Endothelial cell of umbilical vein (primary cell): ENCODE data around the gene SNCB. TPM values are rescaled to one million over a fixed set of nuclear protein-coding genes. Genes with fewer than 3 reads are reported as not detected.

Experiments used
- BruUV-seq: library from RNA; stranded (reverse); fragments of 400-500 nt; replicated peaks from 2 replicates; lab custom pipeline; 2021; lab: Mats Ljungman, UMichigan
- CTCF ChIA-PET: fragments of 300-600, 350-600 bp; sonication (Branson Sonifier 250); formaldehyde crosslinking; loops from one replicate; lab custom pipeline; 2021; ENCODE audit warnings: antibody characterized with exemption, inconsistent platforms; lab: Charles Lee
- POLR2A ChIA-PET: fragments of 300-600, 350-600 bp; sonication (Branson Sonifier 250); formaldehyde crosslinking; loops from one replicate; lab custom pipeline; 2021; ENCODE audit warnings: antibody characterized with exemption, inconsistent platforms; lab: Charles Lee
- DNase-seq: peaks from one replicate; pipeline ENCODE4 v3.0.0-alpha.2; 2011; ENCODE audit warnings: low read depth, low spot score
- FAIRE-seq: peaks from 2 replicates; lab custom pipeline; 2011; peaks lifted over from hg19 to GRCh38; lab: Jason Lieb, UNC
- H2AFZ ChIP-seq: 2 replicates; pipeline ENCODE4 v1.6.0; 2012; ENCODE audit warnings: low read depth, low read length, control low read depth, inconsistent platforms
- H3K27ac ChIP-seq: 2 replicates; pipeline ENCODE4 v1.5.1; 2011; ENCODE audit warnings: low read depth, mild to moderate bottlenecking, control low read depth, low read length, moderate library complexity; ENCODE audit not compliant: insufficient read depth
- H3K27me3 ChIP-seq, 2 experiments: 2 replicates each; pipeline versions ENCODE4 v1.6.0 to v1.6.1; 2011; ENCODE audit warnings: low read length in 2 of 2, mixed read lengths in 1 of 2; ENCODE audit not compliant: control insufficient read depth in 2 of 2, insufficient read depth in 2 of 2
- H3K36me3 ChIP-seq, 2 experiments: 2 replicates in 1 of 2; 3 replicates in 1 of 2; pipeline ENCODE4 v1.5.1; 2011; ENCODE audit warnings: low read length in 2 of 2, mild to moderate bottlenecking in 1 of 2, moderate library complexity in 1 of 2; ENCODE audit not compliant: control insufficient read depth in 2 of 2, insufficient read depth in 2 of 2; ENCODE audit errors: extremely low read depth in 1 of 2
- H3K4me1 ChIP-seq: 3 replicates; pipeline ENCODE4 v1.5.1; 2011; ENCODE audit warnings: mild to moderate bottlenecking, low read length; ENCODE audit not compliant: control insufficient read depth, insufficient read depth; ENCODE audit errors: extremely low read depth
- H3K4me2 ChIP-seq: 2 replicates; pipeline ENCODE4 v1.6.1; 2011; ENCODE audit warnings: low read length, control low read depth, mixed read lengths; ENCODE audit not compliant: insufficient read depth
- H3K4me3 ChIP-seq, 3 experiments: fragments of 200-600 bp in 1 of 3; sonication (generic), shearing (Covaris generic) in 1 of 3; replicated peaks in 1 of 3; 2 replicates each; pipeline ENCODE4 v1.5.1; 2011 to 2016; ENCODE audit warnings: control low read depth in 3 of 3, low read length in 3 of 3, mild to moderate bottlenecking in 2 of 3, inconsistent platforms in 1 of 3, low read depth in 1 of 3, moderate library complexity in 1 of 3; ENCODE audit not compliant: insufficient read depth in 1 of 3
- H3K79me2 ChIP-seq: 2 replicates; pipeline ENCODE4 v1.6.0; 2012; ENCODE audit warnings: low read length, inconsistent platforms; ENCODE audit not compliant: control insufficient read depth, insufficient read depth
- H3K9ac ChIP-seq: replicated peaks from 2 replicates; pipeline ENCODE3; 2011; ENCODE audit warnings: low read length, control low read depth; ENCODE audit not compliant: insufficient read depth; ENCODE audit errors: extremely low read depth
- H3K9me1 ChIP-seq: replicated peaks from 3 replicates; pipeline ENCODE4 v1.6.0; 2011; ENCODE audit warnings: mild to moderate bottlenecking, low read length; ENCODE audit not compliant: control insufficient read depth, insufficient read depth; ENCODE audit errors: extremely low read depth
- H3K9me3 ChIP-seq: replicated peaks from 2 replicates; pipeline ENCODE4 v1.5.1; 2012; ENCODE audit warnings: low read length, inconsistent platforms; ENCODE audit not compliant: control insufficient read depth, insufficient read depth
- H4K20me1 ChIP-seq: replicated peaks from 2 replicates; pipeline ENCODE3; 2011; ENCODE audit warnings: mild to moderate bottlenecking, low read length; ENCODE audit not compliant: control insufficient read depth, insufficient read depth; ENCODE audit errors: extremely low read depth
- EZH2 ChIP-seq: IDR thresholded peaks from 2 replicates; pipeline ENCODE4 v1.6.1; 2012; ENCODE audit warnings: borderline replicate concordance, low read depth, mild to moderate bottlenecking, moderate library complexity, low read length, inconsistent platforms; ENCODE audit not compliant: severe bottlenecking
- FOS ChIP-seq: IDR thresholded peaks from 2 replicates; pipeline ENCODE4 v1.6.1; 2011; ENCODE audit warnings: mild to moderate bottlenecking, low read length, moderate library complexity, borderline replicate concordance; ENCODE audit not compliant: insufficient read depth
- GATA2 ChIP-seq: IDR thresholded peaks from 2 replicates; pipeline ENCODE4 v1.7.0; 2011; ENCODE audit warnings: low read depth, mild to moderate bottlenecking, moderate library complexity, mixed read lengths, low read length; ENCODE audit not compliant: insufficient read length, insufficient read depth
- JUN ChIP-seq: IDR thresholded peaks from 2 replicates; pipeline ENCODE4 v1.6.1; 2011; ENCODE audit warnings: borderline replicate concordance, low read depth; ENCODE audit not compliant: insufficient read length, insufficient read depth
- MYC ChIP-seq: IDR thresholded peaks from one replicate; pipeline ENCODE4 v1.6.1; 2011; ENCODE audit warnings: mild to moderate bottlenecking, low read depth, low read length
- POLR2A ChIP-seq: IDR thresholded peaks from 2 replicates; pipeline ENCODE4 v1.6.1; 2012; ENCODE audit warnings: low read depth, mild to moderate bottlenecking, control low read depth, low read length
- POLR2AphosphoS5 ChIP-seq: IDR thresholded peaks from 2 replicates; pipeline ENCODE4 v1.6.1; 2012; ENCODE audit warnings: low read depth, mild to moderate bottlenecking, control low read depth, low read length, moderate library complexity; ENCODE audit not compliant: insufficient read depth
- dilution Hi-C: fragments of 300-500 bp; cut with MboI; formaldehyde crosslinking; loops from one replicate; pipeline ENCODE4 v1.15.0; 2019; ENCODE audit warnings: low sequenced_read_pairs; ENCODE audit not compliant: extremely low pct_ligation_motif_present
- intact Hi-C: fragments of 100-400 bp; cut with micrococcal nuclease; formaldehyde crosslinking; loops from one replicate; pipeline ENCODE4 v1.10.0; 2022
- polyA plus RNA-seq, 4 experiments: library from polyadenylated mRNA; depleted of rRNA in 3 of 4; stranded (reverse) in 3 of 4; unstranded in 1 of 4; fragments of >200 nt; gene quantifications; 2 replicates each; pipeline versions ENCODE4 v1.2.1 to v1.2.3, GENCODE V29; 2011 to 2012; ENCODE audit warnings: missing spikeins in 1 of 4
- total RNA-seq: library from RNA; stranded (reverse); gene quantifications from 2 replicates; pipeline ENCODE4 v1.2.3, GENCODE V29; 2021
- TF ChIP-seq, protein P1 (sequence below): IDR thresholded peaks from 2 replicates; pipeline ENCODE4 v1.6.1; 2011; ENCODE audit not compliant: insufficient read depth, insufficient read length
- TF ChIP-seq, protein P2 (sequence below), 2 donors: IDR thresholded peaks; 1 replicate in 1 of 2; 2 replicates in 1 of 2; pipeline ENCODE4 v1.5.1; 2011; ENCODE audit warnings: low read length in 2 of 2, mild to moderate bottlenecking in 2 of 2, moderate library complexity in 2 of 2, control low read depth in 1 of 2, inconsistent platforms in 1 of 2, low read depth in 1 of 2; ENCODE audit not compliant: insufficient read depth in 1 of 2; ENCODE audit errors: extremely low read depth in 1 of 2

Gene SNCB
- total and polyA plus RNA-seq, 2 donors (not counting 3 experiments of a cell fraction or from before 2014, with no cell fraction given), result 0.08 TPM; not detected in 1

DNA sequence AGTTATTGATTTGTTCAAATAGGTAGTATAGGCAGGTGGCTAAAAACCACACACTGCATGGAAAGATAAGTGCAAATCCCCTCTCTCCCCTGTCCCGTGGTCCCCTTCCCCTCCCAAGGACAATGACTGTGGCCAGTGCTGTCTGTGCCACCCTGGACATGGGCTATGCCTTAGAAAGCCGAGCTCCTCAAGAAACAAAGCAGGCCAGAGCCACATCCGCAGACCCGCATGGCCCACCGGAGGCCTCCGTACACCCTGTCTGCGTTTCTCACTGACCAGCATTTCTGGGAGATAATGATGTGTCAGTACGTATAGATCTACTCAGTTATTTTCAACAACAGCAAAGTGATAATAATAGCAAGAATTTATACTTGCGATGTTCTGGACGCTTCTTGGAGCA, 33.2 kb upstream of the SNCB start:
- DNase-seq, result no peak
- TF ChIP-seq FOS, result no peak
- no peak for TF ChIP-seq POLR2AphosphoS5
- TF ChIP-seq GATA2, result no peak
- TF ChIP-seq MYC, result no peak
- TF ChIP-seq POLR2A, result no peak
- TF ChIP-seq, protein P1, sequence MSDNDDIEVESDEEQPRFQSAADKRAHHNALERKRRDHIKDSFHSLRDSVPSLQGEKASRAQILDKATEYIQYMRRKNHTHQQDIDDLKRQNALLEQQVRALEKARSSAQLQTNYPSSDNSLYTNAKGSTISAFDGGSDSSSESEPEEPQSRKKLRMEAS, result no peak
- TF ChIP-seq EZH2, result no peak
- TF ChIP-seq, protein P2, sequence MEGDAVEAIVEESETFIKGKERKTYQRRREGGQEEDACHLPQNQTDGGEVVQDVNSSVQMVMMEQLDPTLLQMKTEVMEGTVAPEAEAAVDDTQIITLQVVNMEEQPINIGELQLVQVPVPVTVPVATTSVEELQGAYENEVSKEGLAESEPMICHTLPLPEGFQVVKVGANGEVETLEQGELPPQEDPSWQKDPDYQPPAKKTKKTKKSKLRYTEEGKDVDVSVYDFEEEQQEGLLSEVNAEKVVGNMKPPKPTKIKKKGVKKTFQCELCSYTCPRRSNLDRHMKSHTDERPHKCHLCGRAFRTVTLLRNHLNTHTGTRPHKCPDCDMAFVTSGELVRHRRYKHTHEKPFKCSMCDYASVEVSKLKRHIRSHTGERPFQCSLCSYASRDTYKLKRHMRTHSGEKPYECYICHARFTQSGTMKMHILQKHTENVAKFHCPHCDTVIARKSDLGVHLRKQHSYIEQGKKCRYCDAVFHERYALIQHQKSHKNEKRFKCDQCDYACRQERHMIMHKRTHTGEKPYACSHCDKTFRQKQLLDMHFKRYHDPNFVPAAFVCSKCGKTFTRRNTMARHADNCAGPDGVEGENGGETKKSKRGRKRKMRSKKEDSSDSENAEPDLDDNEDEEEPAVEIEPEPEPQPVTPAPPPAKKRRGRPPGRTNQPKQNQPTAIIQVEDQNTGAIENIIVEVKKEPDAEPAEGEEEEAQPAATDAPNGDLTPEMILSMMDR (IDR thresholded peaks at IDR 0.05; ENCODE audit: extremely low read depth in 1 of 2, insufficient read depth in 1 of 2, low read depth in 1 of 2, low read length in 2 of 2), result no peak
- TF ChIP-seq JUN, result no peak
- H3K4me2 ChIP-seq, result no peak overlapping the region
- dilution Hi-C loops, result no loop called here
- H3K27ac ChIP-seq, result no peak overlapping the region
- H3K36me3 ChIP-seq, result no peaks in the 10 kb centered on the region
- no peak overlapping the region for H3K9ac ChIP-seq
- no peak overlapping the region for H3K4me3 ChIP-seq
- ChIA-PET POLR2A (no interaction called here), CTCF (interaction anchor here (1.8 kb wide), 1 partner anchor 448 kb away, joined by 5 read pairs; no protein-coding TSS in a partner anchor)
- H3K79me2 ChIP-seq, result no peaks in the 10 kb centered on the region
- H3K9me1 ChIP-seq, result no peaks in the 10 kb centered on the region
- H2AFZ ChIP-seq, result no peak overlapping the region
- BruUV-seq, result no TSS peak
- intact Hi-C loops, result loop anchor here (10.0 kb wide), 1 partner anchor 221 kb away; no protein-coding TSS in a partner anchor
- H4K20me1 ChIP-seq, result no peaks in the 10 kb centered on the region
- peaks cover 0 to 14% of the 10 kb centered on the region in 2 experiments for H3K27me3 ChIP-seq
- H3K4me1 ChIP-seq, result no peaks in the 10 kb centered on the region
- H3K9me3 ChIP-seq, result no peaks in the 10 kb centered on the region
- no peak for FAIRE-seq
